ENCODE results near the gene CWC22. TPM values are rescaled to one million over a fixed set of nuclear protein-coding genes. Genes with fewer than 3 reads are reported as not detected.

Gene CWC22
- total and polyA plus RNA-seq, 2 of the 13 experiments (the other 11 are each of a cell fraction or from before 2014, with no cell fraction given) = 5.7 to 29.2 TPM

DNA sequence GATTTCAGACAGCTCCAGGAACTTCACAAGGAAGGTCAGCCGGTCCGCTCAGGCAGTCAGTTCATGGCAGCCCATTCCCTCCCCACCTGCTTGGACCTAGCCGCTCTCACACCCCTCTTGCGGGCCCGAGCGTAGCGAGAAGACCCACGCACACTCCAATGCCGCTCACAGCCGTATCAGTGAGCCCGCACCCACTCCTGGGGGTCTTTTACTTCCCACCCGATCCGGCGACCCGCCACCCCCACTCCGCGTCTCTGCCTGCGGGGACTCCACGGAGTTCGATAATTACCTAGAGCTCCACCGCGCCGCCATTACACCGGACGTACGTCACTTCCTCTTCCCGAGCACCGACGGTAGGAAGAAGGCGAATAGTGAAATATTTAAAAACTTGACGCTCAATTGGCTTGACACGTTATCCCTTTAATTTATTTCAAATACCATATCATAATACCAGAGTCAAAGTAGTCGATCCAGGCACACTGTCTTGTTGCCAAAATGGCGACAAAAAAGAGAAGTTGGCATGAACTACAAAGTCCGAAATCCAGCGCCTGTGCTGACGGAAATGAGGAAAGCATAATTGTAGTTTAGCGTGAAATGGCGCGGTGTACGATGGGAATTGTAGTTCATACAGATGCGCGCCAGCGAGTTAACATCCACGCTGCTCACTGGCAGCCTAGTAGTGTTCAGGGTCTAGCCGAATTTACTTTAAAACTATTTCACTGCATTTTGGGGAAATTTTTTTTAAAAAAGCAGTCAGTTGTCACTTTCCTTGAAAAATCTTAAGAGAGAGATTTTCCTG, at the start of gene CWC22 (continued):
- TF ChIP-seq EP300 (IDR thresholded peaks at IDR 0.05; ENCODE audit: low read depth in 2 of 2, low read length in 2 of 2) (peak in 1 of 2 experiments; percentile 70; a peak in 1 of 4 replicates), EP300 (CRISPR knock-in tag; IDR thresholded peaks at IDR 0.05; ENCODE audit: borderline replicate concordance) (no peak; the same call in 1 of the 2 replicates), ZNF607 (CRISPR knock-in tag; IDR thresholded peaks at IDR 0.05; ENCODE audit: borderline replicate concordance) (no peak; the same call in 1 of the 2 replicates), SMARCE1 (IDR thresholded peaks at IDR 0.05; ENCODE audit: borderline replicate concordance) (no peak), ZSCAN29 (CRISPR knock-in tag; conservative IDR thresholded peaks at IDR 0.05) (peak; percentile 88), ZNF891 (CRISPR knock-in tag; IDR thresholded peaks at IDR 0.05) (peak; percentile 96), ETV6 (CRISPR knock-in tag; conservative IDR thresholded peaks at IDR 0.05) (peak; percentile 95), KDM3A (CRISPR knock-in tag; IDR thresholded peaks at IDR 0.05; ENCODE audit: low read depth) (peak; percentile 50; the same call in 1 of the 2 replicates), ZMAT3 (CRISPR knock-in tag; conservative IDR thresholded peaks at IDR 0.05) (0 out of 2 replicates have a peak, but pooled peaks have one; percentile 67), SAP130 (CRISPR knock-in tag; IDR thresholded peaks at IDR 0.05; ENCODE audit: low read depth) (peak; percentile 86), ZSCAN22 (CRISPR knock-in tag; IDR thresholded peaks at IDR 0.05) (no peak), CBX5 (CRISPR knock-in tag; IDR thresholded peaks at IDR 0.05; ENCODE audit: borderline replicate concordance) (0 out of 2 replicates have a peak, but pooled peaks have one; percentile 31), CBX1 (IDR thresholded peaks at IDR 0.05; ENCODE audit: low read depth) (no peak), TBP (CRISPR knock-in tag; IDR thresholded peaks at IDR 0.05) (no peak), ARHGAP35 (CRISPR knock-in tag; IDR thresholded peaks at IDR 0.05; ENCODE audit: borderline replicate concordance) (peak; percentile 84), KDM2A (CRISPR knock-in tag; IDR thresholded peaks at IDR 0.05; ENCODE audit: borderline replicate concordance, low read depth) (peak; percentile 93)
- TF ChIP-seq, protein P1, sequence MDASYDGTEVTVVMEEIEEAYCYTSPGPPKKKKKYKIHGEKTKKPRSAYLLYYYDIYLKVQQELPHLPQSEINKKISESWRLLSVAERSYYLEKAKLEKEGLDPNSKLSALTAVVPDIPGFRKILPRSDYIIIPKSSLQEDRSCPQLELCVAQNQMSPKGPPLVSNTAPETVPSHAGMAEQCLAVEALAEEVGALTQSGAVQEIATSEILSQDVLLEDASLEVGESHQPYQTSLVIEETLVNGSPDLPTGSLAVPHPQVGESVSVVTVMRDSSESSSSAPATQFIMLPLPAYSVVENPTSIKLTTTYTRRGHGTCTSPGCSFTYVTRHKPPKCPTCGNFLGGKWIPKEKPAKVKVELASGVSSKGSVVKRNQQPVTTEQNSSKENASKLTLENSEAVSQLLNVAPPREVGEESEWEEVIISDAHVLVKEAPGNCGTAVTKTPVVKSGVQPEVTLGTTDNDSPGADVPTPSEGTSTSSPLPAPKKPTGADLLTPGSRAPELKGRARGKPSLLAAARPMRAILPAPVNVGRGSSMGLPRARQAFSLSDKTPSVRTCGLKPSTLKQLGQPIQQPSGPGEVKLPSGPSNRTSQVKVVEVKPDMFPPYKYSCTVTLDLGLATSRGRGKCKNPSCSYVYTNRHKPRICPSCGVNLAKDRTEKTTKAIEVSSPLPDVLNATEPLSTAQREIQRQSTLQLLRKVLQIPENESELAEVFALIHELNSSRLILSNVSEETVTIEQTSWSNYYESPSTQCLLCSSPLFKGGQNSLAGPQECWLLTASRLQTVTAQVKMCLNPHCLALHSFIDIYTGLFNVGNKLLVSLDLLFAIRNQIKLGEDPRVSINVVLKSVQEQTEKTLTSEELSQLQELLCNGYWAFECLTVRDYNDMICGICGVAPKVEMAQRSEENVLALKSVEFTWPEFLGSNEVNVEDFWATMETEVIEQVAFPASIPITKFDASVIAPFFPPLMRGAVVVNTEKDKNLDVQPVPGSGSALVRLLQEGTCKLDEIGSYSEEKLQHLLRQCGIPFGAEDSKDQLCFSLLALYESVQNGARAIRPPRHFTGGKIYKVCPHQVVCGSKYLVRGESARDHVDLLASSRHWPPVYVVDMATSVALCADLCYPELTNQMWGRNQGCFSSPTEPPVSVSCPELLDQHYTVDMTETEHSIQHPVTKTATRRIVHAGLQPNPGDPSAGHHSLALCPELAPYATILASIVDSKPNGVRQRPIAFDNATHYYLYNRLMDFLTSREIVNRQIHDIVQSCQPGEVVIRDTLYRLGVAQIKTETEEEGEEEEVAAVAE (CRISPR knock-in tag; IDR thresholded peaks at IDR 0.05; ENCODE audit: borderline replicate concordance) = peak; percentile 95; the same call in 1 of the 2 replicates
- TF ChIP-seq, protein P2, sequence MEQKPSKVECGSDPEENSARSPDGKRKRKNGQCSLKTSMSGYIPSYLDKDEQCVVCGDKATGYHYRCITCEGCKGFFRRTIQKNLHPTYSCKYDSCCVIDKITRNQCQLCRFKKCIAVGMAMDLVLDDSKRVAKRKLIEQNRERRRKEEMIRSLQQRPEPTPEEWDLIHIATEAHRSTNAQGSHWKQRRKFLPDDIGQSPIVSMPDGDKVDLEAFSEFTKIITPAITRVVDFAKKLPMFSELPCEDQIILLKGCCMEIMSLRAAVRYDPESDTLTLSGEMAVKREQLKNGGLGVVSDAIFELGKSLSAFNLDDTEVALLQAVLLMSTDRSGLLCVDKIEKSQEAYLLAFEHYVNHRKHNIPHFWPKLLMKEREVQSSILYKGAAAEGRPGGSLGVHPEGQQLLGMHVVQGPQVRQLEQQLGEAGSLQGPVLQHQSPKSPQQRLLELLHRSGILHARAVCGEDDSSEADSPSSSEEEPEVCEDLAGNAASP (CRISPR knock-in tag; IDR thresholded peaks at IDR 0.05; ENCODE audit: borderline replicate concordance) = peak; percentile 12; the same call in 1 of the 2 replicates
- TF ChIP-seq, protein P3, sequence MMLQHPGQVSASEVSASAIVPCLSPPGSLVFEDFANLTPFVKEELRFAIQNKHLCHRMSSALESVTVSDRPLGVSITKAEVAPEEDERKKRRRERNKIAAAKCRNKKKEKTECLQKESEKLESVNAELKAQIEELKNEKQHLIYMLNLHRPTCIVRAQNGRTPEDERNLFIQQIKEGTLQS (CRISPR knock-in tag; IDR thresholded peaks at IDR 0.05) = peak; percentile 68; the same call in 1 of the 2 replicates
- TF ChIP-seq, protein P4, sequence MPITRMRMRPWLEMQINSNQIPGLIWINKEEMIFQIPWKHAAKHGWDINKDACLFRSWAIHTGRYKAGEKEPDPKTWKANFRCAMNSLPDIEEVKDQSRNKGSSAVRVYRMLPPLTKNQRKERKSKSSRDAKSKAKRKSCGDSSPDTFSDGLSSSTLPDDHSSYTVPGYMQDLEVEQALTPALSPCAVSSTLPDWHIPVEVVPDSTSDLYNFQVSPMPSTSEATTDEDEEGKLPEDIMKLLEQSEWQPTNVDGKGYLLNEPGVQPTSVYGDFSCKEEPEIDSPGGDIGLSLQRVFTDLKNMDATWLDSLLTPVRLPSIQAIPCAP (CRISPR knock-in tag; IDR thresholded peaks at IDR 0.05; ENCODE audit: low read depth) = 0 out of 2 replicates have a peak, but pooled peaks have one; percentile 58
- TF ChIP-seq, protein P5, sequence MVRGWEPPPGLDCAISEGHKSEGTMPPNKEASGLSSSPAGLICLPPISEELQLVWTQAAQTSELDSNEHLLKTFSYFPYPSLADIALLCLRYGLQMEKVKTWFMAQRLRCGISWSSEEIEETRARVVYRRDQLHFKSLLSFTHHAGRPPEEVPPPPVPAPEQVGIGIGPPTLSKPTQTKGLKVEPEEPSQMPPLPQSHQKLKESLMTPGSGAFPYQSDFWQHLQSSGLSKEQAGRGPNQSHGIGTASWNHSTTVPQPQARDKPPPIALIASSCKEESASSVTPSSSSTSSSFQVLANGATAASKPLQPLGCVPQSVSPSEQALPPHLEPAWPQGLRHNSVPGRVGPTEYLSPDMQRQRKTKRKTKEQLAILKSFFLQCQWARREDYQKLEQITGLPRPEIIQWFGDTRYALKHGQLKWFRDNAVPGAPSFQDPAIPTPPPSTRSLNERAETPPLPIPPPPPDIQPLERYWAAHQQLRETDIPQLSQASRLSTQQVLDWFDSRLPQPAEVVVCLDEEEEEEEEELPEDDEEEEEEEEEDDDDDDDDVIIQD (CRISPR knock-in tag; IDR thresholded peaks at IDR 0.05; ENCODE audit: low read depth) = peak; percentile 56; the same call in 1 of the 2 replicates
